K562 (cell line): ENCODE data around the gene ADAP1. TPM values are rescaled to one million over a fixed set of nuclear protein-coding genes. Genes with fewer than 3 reads are reported as not detected.

Experiments used
- ATAC-seq: fragments of 200-7000 bp; cut with Tn5 transposase; 3 replicates; pipeline ENCODE4 v1.9.1; 2020; ENCODE audit warnings: moderate library complexity
- BruUV-seq: library from RNA; stranded (reverse); fragments of 400-500 nt; replicated peaks from 2 replicates; lab custom pipeline; 2021; lab: Mats Ljungman, UMichigan
- CTCF ChIA-PET: fragments of 300-600 bp; formaldehyde crosslinking; extraction: SDS; loops from one replicate; lab custom pipeline; 2021; ENCODE audit warnings: low intra/inter-chr PET ratio; lab: Yijun Ruan, JAX
- POLR2A ChIA-PET: fragments of 300-600, 350-650 bp; sonication (Branson Sonifier 250); formaldehyde crosslinking; extraction: SDS; loops from one replicate; lab custom pipeline; 2021; ENCODE audit warnings: antibody characterized with exemption, inconsistent platforms; lab: Yijun Ruan, JAX
- DNase-seq, 4 experiments: peaks; one replicate each; pipeline versions ENCODE4 v3.0.0 to v3.0.0-alpha.2; 2011 to 2018; ENCODE audit warnings: low spot score in 3 of 4, mixed read lengths in 3 of 4; ENCODE audit errors: extremely low read depth in 1 of 4
- FAIRE-seq: peaks from 2 replicates; lab custom pipeline; 2011; peaks lifted over from hg19 to GRCh38; lab: Jason Lieb, UNC
- H2AFZ ChIP-seq: 2 replicates; pipeline ENCODE4 v1.6.0; 2011; ENCODE audit warnings: low read depth, low read length, control low read depth, inconsistent platforms
- H3K27ac ChIP-seq: fragments of 200-600 bp; 3 replicates; pipeline ENCODE4 v1.8.0; 2011; ENCODE audit warnings: low read depth, mild to moderate bottlenecking, control low read depth, inconsistent platforms, low read length, moderate library complexity, mixed read lengths; ENCODE audit errors: extremely low read depth
- H3K27me3 ChIP-seq, 2 experiments: fragments of 300-600 bp in 1 of 2; 2 replicates in 1 of 2; 3 replicates in 1 of 2; pipeline versions ENCODE4 v1.6.0 to v1.8.0; 2011; ENCODE audit warnings: inconsistent platforms in 2 of 2, low read length in 2 of 2, mild to moderate bottlenecking in 1 of 2, mixed read lengths in 1 of 2, moderate library complexity in 1 of 2; ENCODE audit not compliant: control insufficient read depth in 2 of 2, insufficient read depth in 2 of 2
- H3K36me3 ChIP-seq: fragments of 300-600 bp; 3 replicates; pipeline ENCODE4 v1.8.0; 2011; ENCODE audit warnings: mild to moderate bottlenecking, low read length, inconsistent platforms; ENCODE audit not compliant: control insufficient read depth, insufficient read depth
- H3K4me1 ChIP-seq, 2 experiments: fragments of 200-600 bp in 1 of 2; replicated peaks in 1 of 2; 2 replicates in 1 of 2; 3 replicates in 1 of 2; pipeline versions ENCODE4 v1.5.1 to v1.8.0; 2011; ENCODE audit warnings: inconsistent platforms in 2 of 2, low read length in 2 of 2, mild to moderate bottlenecking in 1 of 2, mixed read lengths in 1 of 2, moderate library complexity in 1 of 2; ENCODE audit not compliant: control insufficient read depth in 2 of 2, insufficient read depth in 2 of 2
- H3K4me2 ChIP-seq: 2 replicates; pipeline ENCODE4 v1.6.1; 2011; ENCODE audit warnings: low read length, control low read depth, inconsistent platforms, mixed read lengths; ENCODE audit not compliant: insufficient read depth
- H3K4me3 ChIP-seq: fragments of 200-600 bp; sonication (generic), shearing (Covaris generic); 2 replicates; pipeline ENCODE4 v1.5.1; 2016; ENCODE audit warnings: control low read depth, inconsistent platforms
- H3K79me2 ChIP-seq: fragments of 200-600 bp; 3 replicates; pipeline ENCODE4 v1.8.0; 2011; ENCODE audit warnings: low read length, inconsistent platforms; ENCODE audit not compliant: control insufficient read depth, insufficient read depth
- H3K9ac ChIP-seq, 2 experiments: 2 replicates each; pipeline versions ENCODE4 v1.6.0 to v1.6.1; 2011; ENCODE audit warnings: low read depth in 2 of 2, low read length in 2 of 2, control low read depth in 1 of 2, inconsistent platforms in 1 of 2, mild to moderate bottlenecking in 1 of 2, mixed read lengths in 1 of 2; ENCODE audit not compliant: insufficient read depth in 1 of 2
- H3K9me1 ChIP-seq: one replicate; pipeline ENCODE4 v1.6.0; 2011; ENCODE audit warnings: inconsistent platforms, mild to moderate bottlenecking, low read length, moderate library complexity; ENCODE audit not compliant: control insufficient read depth, insufficient read depth
- H3K9me3 ChIP-seq: replicated peaks from 2 replicates; pipeline ENCODE4 v1.5.1; 2011; ENCODE audit warnings: low read depth, low read length, inconsistent platforms; ENCODE audit not compliant: control insufficient read depth, insufficient read depth
- H4K20me1 ChIP-seq: replicated peaks from 2 replicates; pipeline ENCODE4 v1.6.1; 2011; ENCODE audit warnings: low read length, inconsistent platforms, mixed read lengths; ENCODE audit not compliant: control insufficient read depth, insufficient read depth
- CTCF ChIP-seq, 3 experiments: IDR thresholded peaks in 2 of 3; conservative IDR thresholded peaks in 1 of 3; 2 replicates each; pipeline ENCODE4 v1.5.1; 2011 to 2012; ENCODE audit warnings: low read length in 3 of 3, mild to moderate bottlenecking in 3 of 3, control low read depth in 2 of 3, improper control_type of control experiment in 1 of 3, inconsistent platforms in 1 of 3, low read depth in 1 of 3, mixed read lengths in 1 of 3, moderate library complexity in 1 of 3; ENCODE audit not compliant: insufficient read depth in 2 of 3
- NUFIP1 ChIP-seq: fragments of 450-650 bp; IDR thresholded peaks from 2 replicates; pipeline ENCODE4 v1.6.1; 2018; ENCODE audit not compliant: partially characterized antibody
- POLR2G ChIP-seq: fragments of 200-400 bp; formaldehyde crosslinking; IDR thresholded peaks from 2 replicates; pipeline ENCODE4 v1.6.1; 2017; ENCODE audit warnings: low read depth, mild to moderate bottlenecking, antibody characterized with exemption, low read length, moderate library complexity
- RAD21 ChIP-seq, 2 experiments: fragments of 250-450 bp in 1 of 2; fragments of 450-650 bp in 1 of 2; sonication (Bioruptor Pico) in 1 of 2; formaldehyde crosslinking in 1 of 2; IDR thresholded peaks in 1 of 2; conservative IDR thresholded peaks in 1 of 2; 2 replicates each; pipeline versions ENCODE4 v1.4.0 to v1.8.0; 2020 to 2022; ENCODE audit warnings: mild to moderate bottlenecking in 2 of 2, moderate library complexity in 1 of 2
- SP1 ChIP-seq: sonication (generic); formaldehyde crosslinking; IDR thresholded peaks from 2 replicates; pipeline ENCODE4 v1.8.1; 2022; ENCODE audit warnings: mild to moderate bottlenecking, missing genetic modification reagents
- TEAD4 ChIP-seq, 2 experiments: sonication (generic) in 1 of 2; formaldehyde crosslinking in 1 of 2; IDR thresholded peaks; 2 replicates each; pipeline versions ENCODE4 v1.6.1 to v1.8.0; 2012 to 2022; ENCODE audit warnings: borderline replicate concordance in 1 of 2, inconsistent platforms in 1 of 2, low read length in 1 of 2, mild to moderate bottlenecking in 1 of 2, missing genetic modification reagents in 1 of 2
- ZNF57 ChIP-seq: fragments of 450-650 bp; formaldehyde crosslinking; IDR thresholded peaks from 2 replicates; pipeline ENCODE4 v1.4.0; 2020; ENCODE audit warnings: mild to moderate bottlenecking, moderate library complexity
- WGBS: fragments of 100-300 bp; shearing (Covaris generic); methylation state at CpG from one replicate; pipeline ENCODE4 v1.1.6; 2016; ENCODE audit warnings: low coverage, mixed read lengths; ENCODE audit not compliant: insufficient coverage; ENCODE audit errors: missing lambda C conversion rate; 5-methylcytosine and 5-hydroxymethylcytosine counted together
- in situ Hi-C: fragments of 300-500 bp; cut with MboI; formaldehyde crosslinking; loops from 4 replicates; pipeline ENCODE4 v1.15.0; 2018; ENCODE audit warnings: inconsistent platforms, mixed read lengths
- intact Hi-C: fragments of 100-400 bp; cut with micrococcal nuclease; formaldehyde crosslinking; loops from 2 replicates; pipeline ENCODE4 v1.14.2; 2022
- polyA plus RNA-seq, 8 experiments: library from polyadenylated mRNA; depleted of rRNA in 4 of 8; stranded (reverse) in 5 of 8; unstranded in 3 of 8; fragments of >200 nt; fragmentation: Nextera tagmentation in 2 of 8; fragmentation: Illumina TruSeq in 1 of 8; extraction: Ambion mirVana in 2 of 8; extraction: Trizol in 1 of 8; gene quantifications; 2 replicates each; pipeline versions ENCODE4 v1.2.1 to v1.2.3, GENCODE V29; 2011 to 2014; ENCODE audit warnings: inconsistent platforms in 1 of 8, missing spikeins in 1 of 8
- total RNA-seq, 7 experiments: library from RNA; depleted of rRNA in 6 of 7; stranded (reverse); fragments of >200 nt in 6 of 7; fragmentation: Illumina TruSeq in 2 of 7; extraction: Trizol in 2 of 7; gene quantifications; 2 replicates each; pipeline versions ENCODE4 v1.2.1 to v1.2.3, GENCODE V29; 2011 to 2021; ENCODE audit warnings: low replicate concordance in 1 of 7

The ADAP1 gene
- total and polyA plus RNA-seq, 9 of the 15 experiments (the other 6 are each of a cell fraction or from before 2014, with no cell fraction given): 0.27 to 1.4 (median 0.52) TPM; not detected in 3

GRCh38 chr7:964401-965231, 10.1 kb upstream of the ADAP1 start:
- H3K79me2 ChIP-seq: no peaks in the 10 kb centered on the region
- ChIA-PET POLR2A (interaction anchor here (0.9 to 1.5 kb wide), 4 partner anchors 9 to 17 kb away, joined by 3 to 5 read pairs (median 3); partner anchors contain the start of gene COX19), CTCF (no interaction called here)
- H3K9ac ChIP-seq: peak overlapping the region in 1 of 2 experiments; percentile 14; a peak in 1 of 4 replicates
- no peak overlapping the region for H3K4me3 ChIP-seq
- TF ChIP-seq SP1 (CRISPR knock-in tag): 0 out of 2 replicates have a peak, but pooled peaks have one; percentile 46
- peak; percentile 42 to 46 (median 45); a peak in 5 of 6 replicates for TF ChIP-seq CTCF (IDR thresholded peaks at IDR 0.05 in 2 of 3, conservative IDR thresholded peaks at IDR 0.05 in 1 of 3; ENCODE audit: insufficient read depth in 2 of 3, low read depth in 1 of 3, low read length in 3 of 3)
- peak; percentile 60 for TF ChIP-seq POLR2G
- TF ChIP-seq ZNF57 (CRISPR knock-in tag): no peak
- TF ChIP-seq TEAD4 (IDR thresholded peaks at IDR 0.05; ENCODE audit: low read length): 0 out of 2 replicates have a peak, but pooled peaks have one; percentile 35
- TF ChIP-seq TEAD4 (CRISPR knock-in tag; IDR thresholded peaks at IDR 0.05; ENCODE audit: borderline replicate concordance): no peak
- TF ChIP-seq NUFIP1: no peak
- TF ChIP-seq RAD21 (CRISPR knock-in tag; conservative IDR thresholded peaks at IDR 0.05 in 1 of 2, IDR thresholded peaks at IDR 0.05 in 1 of 2): peak in 1 of 2 experiments; percentile 31; a peak in 1 of 4 replicates
- no peak overlapping the region for H2AFZ ChIP-seq
- peak; percentile 66 for FAIRE-seq
- 43% methylated on average over 27 of the region's 27 CpGs for WGBS
- in situ Hi-C loops: loop anchor here (10.0 kb wide), 1 partner anchor 650 kb away; no protein-coding TSS in a partner anchor
- H3K4me2 ChIP-seq: no peak overlapping the region
- peaks cover 12 to 24% of the 10 kb centered on the region in 2 experiments; a peak in 3 of 5 replicates for H3K27me3 ChIP-seq
- peaks cover 4% of the 10 kb centered on the region; the same call in 1 of the 2 replicates for H4K20me1 ChIP-seq
- no peaks in the 10 kb centered on the region for H3K9me3 ChIP-seq
- no peaks in the 10 kb centered on the region for H3K9me1 ChIP-seq
- peak; percentile 47 for ATAC-seq
- intact Hi-C loops: loop anchor here (10.0 kb wide), 2 partner anchors 180 to 650 kb away; no protein-coding TSS in a partner anchor
- DNase-seq: peak in 2 of 4 experiments; percentile 45 to 56
- BruUV-seq: no TSS peak
- peaks cover 30% of the 10 kb centered on the region; the same call in 2 of the 3 replicates for H3K36me3 ChIP-seq
- H3K4me1 ChIP-seq: peaks cover 0 to 42% of the 10 kb centered on the region in 2 experiments; a peak in 2 of 5 replicates
- H3K27ac ChIP-seq: no peak overlapping the region
